CD1c-positive myeloid dendritic cell (primary cell): ENCODE measurements around the gene SLC25A21.
"Not testable (repeated sequence)": the region's sequence is repeated elsewhere in the genome, so short reads cannot be mapped to it uniquely, and the experiment has no call there.

Source experiments
- DNase-seq: peaks from one replicate; pipeline ENCODE4 v3.0.0-alpha.2; 2016; ENCODE audit errors: extremely low spot score

SLC25A21 gene

GRCh38 chr14:36713960-36714703, 458.3 kb downstream of the SLC25A21 start:
- DNase-seq, result no peak

- DNase-seq, result no peak
Observed at GRCh38 chr14:36707570-36707969, 464.8 kb downstream of the SLC25A21 start.

DNA sequence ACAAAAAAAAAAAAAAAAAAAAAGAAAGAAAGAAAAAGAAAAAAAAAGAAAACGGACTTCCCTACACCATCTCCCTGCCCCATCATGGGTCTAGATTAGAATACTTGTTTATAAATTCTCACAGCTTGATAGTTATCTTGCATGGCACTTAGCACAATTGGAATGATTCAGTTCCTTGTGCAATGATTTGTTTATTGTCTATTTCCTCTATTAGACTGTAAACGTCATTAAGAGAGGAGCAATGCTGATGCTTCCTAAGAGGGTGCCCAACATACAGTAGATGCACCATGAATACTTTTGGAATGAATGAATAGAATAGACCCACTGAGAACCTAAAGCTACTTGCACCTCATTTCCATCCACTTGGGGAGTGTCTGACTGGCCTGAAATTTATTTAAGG, 469.9 kb downstream of the SLC25A21 start:
- DNase-seq, result no peak

DNA sequence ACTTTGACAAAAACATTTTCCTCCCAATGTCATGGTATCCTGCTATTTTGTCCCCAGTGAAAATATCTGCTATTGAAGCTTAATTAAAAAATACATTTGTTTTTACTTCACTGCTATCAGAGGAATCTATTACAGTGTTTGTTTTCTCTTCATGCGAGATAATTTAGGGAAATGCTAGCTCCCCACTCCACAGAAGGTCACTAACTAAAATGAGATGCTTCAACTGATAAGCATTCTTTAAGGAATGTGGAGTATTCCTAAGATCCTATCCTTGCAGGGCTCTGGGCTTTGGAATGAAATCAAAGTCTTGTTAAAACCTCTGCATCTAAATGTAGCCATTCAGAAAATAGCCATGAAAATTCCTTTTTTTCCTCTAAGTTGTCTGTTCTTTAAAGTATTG, 471.3 kb downstream of the SLC25A21 start:
- DNase-seq, result no peak

DNA sequence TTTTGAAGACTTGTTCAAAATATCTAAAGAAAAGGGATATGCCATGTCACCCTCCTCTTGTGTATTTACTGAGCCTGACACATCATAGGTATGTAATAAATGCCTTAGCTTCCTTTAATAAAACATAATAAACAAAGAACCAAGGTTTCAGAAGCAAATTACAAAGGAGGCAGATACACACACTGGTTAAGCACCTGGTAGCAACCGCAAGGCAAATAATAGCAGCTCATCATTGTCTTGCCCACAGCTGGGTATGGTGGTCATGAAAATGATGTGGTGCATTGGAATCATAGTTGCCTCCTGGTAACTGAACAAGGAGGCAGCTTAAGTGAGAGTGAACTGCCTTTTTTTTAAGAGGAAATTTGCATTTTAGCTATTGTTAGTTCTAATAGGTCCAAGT, 471.8 kb downstream of the SLC25A21 start:
- no peak for DNase-seq

DNA sequence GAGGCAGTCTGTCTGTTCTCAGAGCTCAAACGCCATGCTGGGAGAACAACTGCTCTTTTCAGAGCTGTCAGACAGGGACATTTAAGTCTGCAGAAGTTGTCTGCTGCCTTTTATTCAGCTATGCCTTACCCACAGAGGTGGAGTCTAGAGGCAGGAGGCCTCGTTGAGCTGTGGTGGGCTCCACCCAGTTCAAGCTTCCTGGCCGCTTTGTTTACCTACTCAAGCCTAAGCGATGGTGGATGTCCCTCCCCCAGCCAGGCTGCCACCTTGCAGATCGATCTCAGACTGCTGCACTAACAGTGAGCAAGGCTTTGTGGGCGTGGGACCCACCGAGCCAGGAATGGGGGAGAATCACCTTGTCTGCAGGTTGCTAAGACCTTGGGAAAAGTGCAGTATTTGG, 473.0 kb downstream of the SLC25A21 start:
- DNase-seq, result not testable (repeated sequence)

- no peak for DNase-seq
Observed at GRCh38 chr14:36690311-36691040, 481.9 kb downstream of the SLC25A21 start.

- no peak for DNase-seq
Observed at GRCh38 chr14:36684946-36685345, 487.5 kb downstream of the SLC25A21 start.

GRCh38 chr14:36683083-36683724, 489.2 kb downstream of the SLC25A21 start:
- no peak for DNase-seq

DNA sequence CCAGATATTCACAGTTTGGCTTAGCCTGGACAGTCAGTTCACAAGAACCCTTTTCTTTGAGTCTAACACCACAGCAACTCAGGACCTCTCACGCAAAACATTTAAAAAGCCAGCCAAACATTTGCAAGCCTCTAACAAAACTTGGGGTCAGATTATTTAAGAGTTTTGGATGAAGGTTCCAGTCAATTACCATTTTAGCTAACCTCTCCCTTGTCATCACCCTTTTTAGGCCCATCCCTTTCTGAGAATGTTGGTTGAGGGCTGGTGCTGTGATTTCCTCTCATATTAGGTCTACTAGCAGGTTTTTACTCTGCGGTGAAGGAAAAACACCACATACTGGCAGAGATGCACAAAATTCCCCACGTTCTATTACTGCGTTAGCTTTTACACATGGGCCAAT, 490.1 kb downstream of the SLC25A21 start:
- DNase-seq, result no peak

GRCh38 chr14:36676236-36676635, 496.2 kb downstream of the SLC25A21 start:
- no peak for DNase-seq

- no peak for DNase-seq
Observed at GRCh38 chr14:36675581-36675980, 496.8 kb downstream of the SLC25A21 start.

- no peak for DNase-seq
Observed at GRCh38 chr14:36674659-36675058, 497.7 kb downstream of the SLC25A21 start.

DNA sequence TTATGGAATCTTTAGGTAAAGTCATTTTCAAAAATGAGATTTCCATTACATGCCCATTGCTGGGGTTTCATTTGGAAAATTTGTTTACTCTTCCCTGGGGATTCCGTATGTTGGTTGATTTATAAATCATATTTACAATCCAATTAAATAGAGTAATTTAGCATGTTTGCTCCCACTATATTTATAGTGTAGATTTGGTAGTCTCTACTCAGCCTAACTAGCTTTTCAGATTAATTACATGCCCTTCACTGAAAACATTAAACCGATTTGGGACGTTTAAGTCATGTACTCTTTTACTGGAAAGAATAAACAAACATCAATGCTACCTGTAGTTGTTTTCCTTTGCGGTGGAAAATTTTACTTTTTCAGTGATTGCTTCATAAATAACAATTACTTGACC, 500.3 kb downstream of the SLC25A21 start:
- DNase-seq, result no peak

GRCh38 chr14:36671149-36671548, 501.3 kb downstream of the SLC25A21 start:
- no peak for DNase-seq

GRCh38 chr14:36667679-36668078, 504.7 kb downstream of the SLC25A21 start:
- DNase-seq, result no peak

GRCh38 chr14:36666416-36667206, 505.8 kb downstream of the SLC25A21 start:
- no peak for DNase-seq

DNA sequence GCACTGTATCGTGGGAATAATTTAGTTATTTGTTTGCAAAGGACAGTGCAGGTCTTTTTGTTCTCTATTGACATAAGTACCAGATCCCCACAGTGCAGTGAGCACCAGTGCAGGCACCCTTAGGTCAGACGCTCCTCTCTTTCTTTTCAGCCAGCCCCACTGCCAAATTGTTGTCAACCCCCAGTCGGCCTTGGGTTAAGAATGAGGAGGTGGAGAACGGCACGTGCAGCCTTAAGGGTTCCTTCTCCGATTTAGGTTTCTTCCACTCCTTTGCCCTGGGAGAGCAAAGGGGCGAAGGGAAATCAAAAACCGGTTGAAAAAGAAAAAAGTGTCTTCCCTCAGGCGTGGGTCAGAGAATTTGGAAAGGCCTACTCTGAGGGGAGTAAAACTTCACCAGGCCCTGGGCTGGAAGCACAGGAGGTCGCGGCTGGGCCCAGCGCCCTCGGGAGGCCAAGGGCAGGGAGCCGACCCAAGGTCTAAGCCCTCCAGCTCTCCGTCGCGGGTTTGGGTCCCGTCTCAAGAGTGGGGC, 506.5 kb downstream of the SLC25A21 start:
- DNase-seq, result no peak

GRCh38 chr14:36664322-36665193, 507.8 kb downstream of the SLC25A21 start:
- DNase-seq, result no peak

- no peak for DNase-seq
Observed at GRCh38 chr14:36663404-36664321, 508.7 kb downstream of the SLC25A21 start.
